Astrocyte (in vitro differentiated cells and primary cell): Measurements from ENCODE around the gene DNAJB2. TPM values are rescaled to one million over a fixed set of nuclear protein-coding genes. Genes with fewer than 3 reads are reported as not detected.

Experiments used
- DNase-seq: peaks from one replicate; pipeline ENCODE4 v3.0.0-alpha.2; 2010; ENCODE audit warnings: low read depth
- FAIRE-seq: peaks from 2 replicates; lab custom pipeline; 2011; peaks lifted over from hg19 to GRCh38; lab: Jason Lieb, UNC
- H2AFZ ChIP-seq: 2 replicates; pipeline ENCODE4 v1.6.0; 2012; ENCODE audit warnings: low read depth, low read length, inconsistent platforms
- H3K27ac ChIP-seq: 2 replicates; pipeline ENCODE4 v1.5.1; 2011; ENCODE audit warnings: low read depth, low read length, inconsistent platforms
- H3K27me3 ChIP-seq: 2 replicates; pipeline ENCODE4 v1.6.0; 2011; ENCODE audit warnings: low read length, inconsistent platforms; ENCODE audit not compliant: insufficient read depth
- H3K36me3 ChIP-seq: 2 replicates; pipeline ENCODE4 v1.5.1; 2011; ENCODE audit warnings: low read length, inconsistent platforms; ENCODE audit not compliant: insufficient read depth
- H3K4me1 ChIP-seq: 2 replicates; pipeline ENCODE4 v1.5.1; 2011; ENCODE audit warnings: low read length, inconsistent platforms; ENCODE audit not compliant: insufficient read depth
- H3K4me2 ChIP-seq: 2 replicates; pipeline ENCODE4 v1.6.0; 2012; ENCODE audit warnings: low read length, inconsistent platforms
- H3K4me3 ChIP-seq: 2 replicates; pipeline ENCODE4 v1.5.1; 2011; ENCODE audit warnings: low read depth, mild to moderate bottlenecking, low read length, inconsistent platforms; ENCODE audit not compliant: insufficient read depth
- H3K79me2 ChIP-seq: 2 replicates; pipeline ENCODE4 v1.6.0; 2012; ENCODE audit warnings: mild to moderate bottlenecking, low read length, inconsistent platforms; ENCODE audit not compliant: insufficient read depth
- H3K9ac ChIP-seq: 2 replicates; pipeline ENCODE4 v1.6.0; 2012; ENCODE audit warnings: mild to moderate bottlenecking, low read length, inconsistent platforms
- H3K9me3 ChIP-seq: 2 replicates; pipeline ENCODE4 v1.5.1; 2012; ENCODE audit warnings: low read depth, mild to moderate bottlenecking, low read length, inconsistent platforms; ENCODE audit not compliant: insufficient read depth
- H4K20me1 ChIP-seq: 2 replicates; pipeline ENCODE4 v1.6.0; 2012; ENCODE audit warnings: low read length, inconsistent platforms; ENCODE audit not compliant: insufficient read depth
- H3K27ac Mint-ChIP-seq: one replicate; pipeline ENCODE4 v1.8.0; 2021; ENCODE audit warnings: mild to moderate bottlenecking, mixed read lengths; ENCODE audit not compliant: unreplicated experiment
- H3K27me3 Mint-ChIP-seq: one replicate; pipeline ENCODE4 v1.8.0; 2021; ENCODE audit warnings: low read depth, mixed read lengths; ENCODE audit not compliant: unreplicated experiment
- H3K36me3 Mint-ChIP-seq: one replicate; pipeline ENCODE4 v1.8.0; 2021; ENCODE audit warnings: low read depth, mixed read lengths; ENCODE audit not compliant: unreplicated experiment
- H3K4me1 Mint-ChIP-seq: one replicate; pipeline ENCODE4 v1.8.0; 2021; ENCODE audit warnings: low read depth, mixed read lengths; ENCODE audit not compliant: unreplicated experiment
- H3K4me3 Mint-ChIP-seq: one replicate; pipeline ENCODE4 v1.8.0; 2021; ENCODE audit warnings: mild to moderate bottlenecking, moderate library complexity, mixed read lengths; ENCODE audit not compliant: unreplicated experiment
- H3K9me3 Mint-ChIP-seq: one replicate; pipeline ENCODE4 v1.8.0; 2021; ENCODE audit warnings: mild to moderate bottlenecking, mixed read lengths; ENCODE audit not compliant: unreplicated experiment
- EZH2 ChIP-seq: IDR thresholded peaks from 2 replicates; pipeline ENCODE4 v1.6.1; 2012; ENCODE audit warnings: mild to moderate bottlenecking, low read length, inconsistent platforms; ENCODE audit not compliant: insufficient read depth
- total RNA-seq: library from RNA; stranded (reverse); gene quantifications from 2 replicates; pipeline ENCODE4 v1.2.1, GENCODE V29; 2021
- TF ChIP-seq, protein P1 (sequence below): IDR thresholded peaks from 2 replicates; pipeline ENCODE4 v1.5.1; 2011; ENCODE audit warnings: low read depth, mild to moderate bottlenecking, inconsistent platforms, low read length, moderate library complexity; ENCODE audit not compliant: insufficient read depth

Gene DNAJB2
- total RNA-seq, 1 donor from 2014 or later: 53.9 TPM

DNA sequence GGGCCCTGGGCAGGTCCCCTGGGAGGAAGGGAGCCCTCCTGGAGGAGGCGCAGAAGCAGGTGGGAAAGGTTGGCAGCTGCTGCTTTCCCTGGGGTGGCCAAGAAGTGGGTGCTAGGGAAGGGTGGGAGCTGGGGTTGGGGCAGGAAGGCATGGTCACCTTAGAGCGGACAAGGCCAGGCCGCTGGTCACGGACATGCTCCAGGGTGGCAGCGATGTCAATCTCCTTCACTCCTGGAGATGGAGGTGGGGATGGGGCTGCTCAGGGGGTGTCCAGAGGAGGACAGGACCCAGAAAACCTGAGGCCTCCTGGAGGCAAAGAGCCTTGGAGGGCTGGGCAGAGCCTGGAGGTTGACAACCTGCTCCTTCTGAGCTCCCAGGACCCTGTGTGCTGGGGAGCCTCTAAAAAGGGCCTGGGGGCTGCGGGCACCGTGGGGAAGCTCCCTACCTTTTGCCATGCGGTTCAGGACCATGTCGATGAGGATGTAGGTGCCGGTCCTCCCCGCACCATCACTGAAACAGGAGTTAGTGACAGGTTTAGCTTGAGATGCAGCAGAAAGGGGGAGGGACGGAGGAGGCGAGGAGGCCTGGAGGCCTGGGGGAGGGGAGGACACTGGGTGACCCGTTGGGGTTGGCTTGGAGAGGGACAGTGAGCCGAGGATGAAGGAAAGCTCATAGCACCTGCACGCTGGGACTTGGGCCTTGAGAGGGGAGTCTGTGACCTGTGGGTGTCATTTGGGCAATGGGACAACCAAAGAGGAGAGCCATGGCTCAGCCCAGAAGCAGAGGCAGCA lies 11.4 kb downstream of the DNAJB2 start:
- DNase-seq: no peak
- H3K27me3 Mint-ChIP-seq: peaks cover 2% of the 10 kb centered on the region

DNA sequence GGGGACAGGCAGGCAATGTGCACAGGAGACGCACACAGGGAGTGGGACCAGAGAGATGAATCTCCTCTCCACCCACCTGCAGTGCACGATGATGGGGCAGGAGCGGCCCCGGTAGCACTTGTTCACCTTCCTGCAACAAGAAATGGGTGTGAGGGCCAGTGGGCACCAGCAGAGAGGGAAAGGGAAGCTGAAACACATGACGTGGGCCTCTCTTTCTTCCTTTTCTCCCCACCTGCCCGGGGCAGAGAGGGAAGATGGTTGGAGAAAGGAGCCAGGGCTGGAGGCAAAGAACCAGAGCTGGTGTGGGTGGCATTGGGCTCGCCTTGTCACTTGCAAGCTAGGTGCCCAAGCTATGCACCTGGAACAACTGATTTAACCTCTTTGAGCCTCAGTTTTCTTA lies 12.2 kb downstream of the DNAJB2 start:
- no peak overlapping the region for H3K4me3 ChIP-seq
- no peak overlapping the region for H3K4me2 ChIP-seq
- H3K27ac ChIP-seq: no peak overlapping the region
- no peak for FAIRE-seq
- no peaks in the 10 kb centered on the region for H3K79me2 ChIP-seq
- peaks cover 10% of the 10 kb centered on the region for H3K36me3 Mint-ChIP-seq
- H3K4me1 ChIP-seq: peaks cover 22% of the 10 kb centered on the region
- H3K9me3 Mint-ChIP-seq: no peaks in the 10 kb centered on the region
- no peak overlapping the region for H3K27ac Mint-ChIP-seq
- no peaks in the 10 kb centered on the region for H4K20me1 ChIP-seq
- H3K4me3 Mint-ChIP-seq: no peak overlapping the region
- no peak for TF ChIP-seq EZH2
- TF ChIP-seq, protein P1, sequence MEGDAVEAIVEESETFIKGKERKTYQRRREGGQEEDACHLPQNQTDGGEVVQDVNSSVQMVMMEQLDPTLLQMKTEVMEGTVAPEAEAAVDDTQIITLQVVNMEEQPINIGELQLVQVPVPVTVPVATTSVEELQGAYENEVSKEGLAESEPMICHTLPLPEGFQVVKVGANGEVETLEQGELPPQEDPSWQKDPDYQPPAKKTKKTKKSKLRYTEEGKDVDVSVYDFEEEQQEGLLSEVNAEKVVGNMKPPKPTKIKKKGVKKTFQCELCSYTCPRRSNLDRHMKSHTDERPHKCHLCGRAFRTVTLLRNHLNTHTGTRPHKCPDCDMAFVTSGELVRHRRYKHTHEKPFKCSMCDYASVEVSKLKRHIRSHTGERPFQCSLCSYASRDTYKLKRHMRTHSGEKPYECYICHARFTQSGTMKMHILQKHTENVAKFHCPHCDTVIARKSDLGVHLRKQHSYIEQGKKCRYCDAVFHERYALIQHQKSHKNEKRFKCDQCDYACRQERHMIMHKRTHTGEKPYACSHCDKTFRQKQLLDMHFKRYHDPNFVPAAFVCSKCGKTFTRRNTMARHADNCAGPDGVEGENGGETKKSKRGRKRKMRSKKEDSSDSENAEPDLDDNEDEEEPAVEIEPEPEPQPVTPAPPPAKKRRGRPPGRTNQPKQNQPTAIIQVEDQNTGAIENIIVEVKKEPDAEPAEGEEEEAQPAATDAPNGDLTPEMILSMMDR: no peak
- no peaks in the 10 kb centered on the region for H3K9me3 ChIP-seq
- H3K27me3 Mint-ChIP-seq: peaks cover 2% of the 10 kb centered on the region
- H3K9ac ChIP-seq: no peak overlapping the region
- H3K36me3 ChIP-seq: peaks cover 2% of the 10 kb centered on the region
- H3K4me1 Mint-ChIP-seq: peaks cover 7% of the 10 kb centered on the region
- H2AFZ ChIP-seq: no peak overlapping the region
- no peaks in the 10 kb centered on the region for H3K27me3 ChIP-seq
- DNase-seq: no peak

More for the DNA sequence above, 11.4 kb downstream of the DNAJB2 start:
- no peak overlapping the region for H3K27ac ChIP-seq
- H3K36me3 ChIP-seq: peaks cover 2% of the 10 kb centered on the region
- no peaks in the 10 kb centered on the region for H4K20me1 ChIP-seq
- no peak overlapping the region for H2AFZ ChIP-seq
- peaks cover 13% of the 10 kb centered on the region for H3K36me3 Mint-ChIP-seq
- H3K4me3 Mint-ChIP-seq: no peak overlapping the region
- H3K79me2 ChIP-seq: no peaks in the 10 kb centered on the region
- H3K9me3 Mint-ChIP-seq: no peaks in the 10 kb centered on the region
- no peak overlapping the region for H3K4me2 ChIP-seq
- H3K9ac ChIP-seq: no peak overlapping the region
- no peak overlapping the region for H3K27ac Mint-ChIP-seq
- peaks cover 11% of the 10 kb centered on the region for H3K4me1 Mint-ChIP-seq
- H3K27me3 ChIP-seq: no peaks in the 10 kb centered on the region
- H3K4me3 ChIP-seq: no peak overlapping the region
- peaks cover 28% of the 10 kb centered on the region for H3K4me1 ChIP-seq
- FAIRE-seq: no peak
- TF ChIP-seq, protein P1: no peak
- H3K9me3 ChIP-seq: no peaks in the 10 kb centered on the region

DNA sequence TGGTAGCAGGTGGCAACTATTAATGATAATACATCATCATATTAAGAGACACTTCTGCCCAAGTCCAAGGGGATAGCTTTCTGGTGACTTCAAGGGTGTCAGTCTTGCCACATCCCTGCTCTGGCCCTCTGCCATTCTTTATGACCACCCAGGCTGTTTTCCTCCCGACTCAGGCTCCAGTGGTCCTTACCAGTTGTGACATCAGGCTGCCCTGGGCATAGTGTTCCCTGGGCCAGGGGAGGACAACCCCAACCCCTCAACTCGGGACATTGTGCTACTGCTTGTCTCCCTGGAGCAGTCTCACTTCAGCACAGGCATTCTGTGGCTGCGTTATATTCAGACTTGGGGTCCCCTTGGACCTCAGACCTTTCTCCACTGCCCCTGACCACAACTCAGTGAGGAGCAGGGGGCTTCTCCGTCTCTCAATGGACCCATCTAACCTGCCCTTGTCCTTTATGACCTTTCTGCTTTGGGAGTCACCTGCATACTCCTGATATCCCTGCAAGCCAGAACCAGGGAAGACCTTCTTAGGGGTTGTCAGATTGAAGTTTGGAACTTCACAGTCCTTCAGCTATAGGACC lies 12.8 kb downstream of the DNAJB2 start:
- Histone ChIP-seq H3K4me3 (no peak overlapping the region), H3K27me3 (no peaks in the 10 kb centered on the region), H2AFZ (no peak overlapping the region), H3K9ac (no peak overlapping the region), H3K4me1 (peaks cover 19% of the 10 kb centered on the region), H3K36me3 (no peaks in the 10 kb centered on the region), H3K4me2 (no peak overlapping the region), H3K79me2 (no peaks in the 10 kb centered on the region), H3K27ac (no peak overlapping the region), H3K9me3 (no peaks in the 10 kb centered on the region), H4K20me1 (no peaks in the 10 kb centered on the region)
- DNase-seq: no peak
- Mint-ChIP-seq H3K27me3 (peaks cover 2% of the 10 kb centered on the region), H3K4me1 (peaks cover 3% of the 10 kb centered on the region), H3K27ac (no peak overlapping the region), H3K9me3 (no peaks in the 10 kb centered on the region), H3K36me3 (peaks cover 8% of the 10 kb centered on the region), H3K4me3 (no peak overlapping the region)
- no peak for FAIRE-seq
- TF ChIP-seq, protein P1: no peak
- no peak for TF ChIP-seq EZH2
